GM19193 (cell line): Measurements from ENCODE around the gene DDA1.

Source experiments
- POLR2A ChIP-seq: IDR thresholded peaks from 4 replicates; pipeline ENCODE4 v1.6.1; 2011; ENCODE audit not compliant: insufficient read depth, insufficient read length; ENCODE audit errors: extremely low read depth

DDA1 gene

GRCh38 chr19:17357078-17357666 lies 47.8 kb downstream of the DDA1 start:
- no peak for TF ChIP-seq POLR2A

- no peak for TF ChIP-seq POLR2A
Measured at GRCh38 chr19:17357724-17358123, 48.4 kb downstream of the DDA1 start.

- no peak for TF ChIP-seq POLR2A
Measured at GRCh38 chr19:17358395-17358794, 49.0 kb downstream of the DDA1 start.

GRCh38 chr19:17359905-17360800 lies 50.8 kb downstream of the DDA1 start:
- no peak for TF ChIP-seq POLR2A

GRCh38 chr19:17365361-17365760 lies 56.0 kb downstream of the DDA1 start:
- no peak for TF ChIP-seq POLR2A

- TF ChIP-seq POLR2A: no peak
Measured at GRCh38 chr19:17370026-17370587, 60.7 kb downstream of the DDA1 start.
